Right atrium auricular region (tissue), 2 donors: ENCODE measurements around the gene PIF1. TPM values are rescaled to one million over a fixed set of nuclear protein-coding genes. Genes with fewer than 3 reads are reported as not detected.
A peak's percentile ranks its signal among the peaks of the same experiment; 100 is the strongest.

Experiments
- DNase-seq: peaks from one replicate; pipeline ENCODE4 v3.0.0-alpha.2; 2019; ENCODE audit warnings: low spot score
- H3K27ac ChIP-seq, 2 donors: fragments of 200-600 bp; sonication (generic); 1 replicate in 1 of 2; 2 replicates in 1 of 2; pipeline ENCODE4 v1.5.1; 2016 to 2019
- H3K27me3 ChIP-seq, 2 donors: fragments of 200-600 bp; sonication (generic); one replicate each; pipeline versions ENCODE4 v1.5.1 to v1.6.0; 2017 to 2019
- H3K36me3 ChIP-seq: fragments of 200-600 bp; sonication (generic); one replicate; pipeline ENCODE4 v1.5.1; 2016
- H3K4me1 ChIP-seq, 2 donors: fragments of 200-600 bp; sonication (generic); one replicate each; pipeline versions ENCODE4 v1.5.1 to v1.6.0; 2017 to 2019
- H3K4me3 ChIP-seq, 2 donors: fragments of 200-600 bp; sonication (generic); 1 replicate in 1 of 2; 2 replicates in 1 of 2; pipeline ENCODE4 v1.5.1; 2017 to 2019; ENCODE audit warnings: mild to moderate bottlenecking in 1 of 2, moderate library complexity in 1 of 2
- H3K9me3 ChIP-seq, 2 donors: fragments of 200-600 bp; sonication (generic); one replicate each; pipeline ENCODE4 v1.5.1; 2019
- total RNA-seq, 2 donors: library from RNA; depleted of rRNA; stranded (reverse); fragments of >200 nt; gene quantifications; one replicate each; pipeline ENCODE4 v1.1.0, GENCODE V29; 2016
- TF ChIP-seq, protein P1 (sequence below), 2 donors: fragments of 200-600 bp; sonication (generic); IDR thresholded peaks; one replicate each; pipeline ENCODE4 v1.5.1; 2019; ENCODE audit warnings: antibody characterized with exemption in 2 of 2

The PIF1 gene
- total RNA-seq, 2 donors from 2014 or later = 0.28 to 0.56 TPM

DNA sequence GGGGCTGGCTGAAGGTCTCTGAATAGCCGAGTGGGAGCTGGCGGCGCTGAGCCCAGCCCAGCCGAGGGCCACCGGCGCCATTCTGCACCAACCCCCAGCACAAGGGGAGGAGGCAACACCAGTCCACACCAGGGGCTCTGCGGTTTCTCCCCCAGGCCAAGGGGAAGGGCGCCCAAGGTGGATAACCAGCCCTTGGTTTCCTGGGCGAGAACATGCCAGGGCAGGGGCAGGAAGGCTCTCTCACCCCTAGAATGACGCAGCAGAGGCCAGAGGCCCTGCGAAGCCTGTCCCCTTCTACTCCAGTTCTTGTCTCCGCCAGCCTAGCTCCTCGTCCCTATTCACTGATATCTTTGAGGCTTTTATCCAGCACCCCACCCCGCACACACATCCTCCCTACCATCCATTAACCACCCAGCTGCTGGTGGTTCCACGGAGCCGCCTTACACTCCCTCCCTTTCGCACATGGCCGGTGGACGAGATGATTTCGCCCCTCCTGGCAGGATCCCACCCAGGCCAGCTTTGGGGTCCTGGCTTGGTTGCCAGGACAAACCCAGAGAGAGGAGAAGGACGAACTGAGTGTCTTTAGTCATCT, 51.3 kb downstream of the PIF1 start:
- Histone ChIP-seq H3K27ac (peak overlapping the region; percentile 89 to 90), H3K9me3 (no peaks in the 10 kb centered on the region), H3K4me3 (peak overlapping the region; percentile 56 to 83), H3K27me3 (no peaks in the 10 kb centered on the region), H3K4me1 (peaks cover 0 to 26% of the 10 kb centered on the region in 2 donors), H3K36me3 (no peaks in the 10 kb centered on the region)
- no peak for DNase-seq
- TF ChIP-seq, protein P1, sequence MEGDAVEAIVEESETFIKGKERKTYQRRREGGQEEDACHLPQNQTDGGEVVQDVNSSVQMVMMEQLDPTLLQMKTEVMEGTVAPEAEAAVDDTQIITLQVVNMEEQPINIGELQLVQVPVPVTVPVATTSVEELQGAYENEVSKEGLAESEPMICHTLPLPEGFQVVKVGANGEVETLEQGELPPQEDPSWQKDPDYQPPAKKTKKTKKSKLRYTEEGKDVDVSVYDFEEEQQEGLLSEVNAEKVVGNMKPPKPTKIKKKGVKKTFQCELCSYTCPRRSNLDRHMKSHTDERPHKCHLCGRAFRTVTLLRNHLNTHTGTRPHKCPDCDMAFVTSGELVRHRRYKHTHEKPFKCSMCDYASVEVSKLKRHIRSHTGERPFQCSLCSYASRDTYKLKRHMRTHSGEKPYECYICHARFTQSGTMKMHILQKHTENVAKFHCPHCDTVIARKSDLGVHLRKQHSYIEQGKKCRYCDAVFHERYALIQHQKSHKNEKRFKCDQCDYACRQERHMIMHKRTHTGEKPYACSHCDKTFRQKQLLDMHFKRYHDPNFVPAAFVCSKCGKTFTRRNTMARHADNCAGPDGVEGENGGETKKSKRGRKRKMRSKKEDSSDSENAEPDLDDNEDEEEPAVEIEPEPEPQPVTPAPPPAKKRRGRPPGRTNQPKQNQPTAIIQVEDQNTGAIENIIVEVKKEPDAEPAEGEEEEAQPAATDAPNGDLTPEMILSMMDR (IDR thresholded peaks at IDR 0.05) = no peak

DNA sequence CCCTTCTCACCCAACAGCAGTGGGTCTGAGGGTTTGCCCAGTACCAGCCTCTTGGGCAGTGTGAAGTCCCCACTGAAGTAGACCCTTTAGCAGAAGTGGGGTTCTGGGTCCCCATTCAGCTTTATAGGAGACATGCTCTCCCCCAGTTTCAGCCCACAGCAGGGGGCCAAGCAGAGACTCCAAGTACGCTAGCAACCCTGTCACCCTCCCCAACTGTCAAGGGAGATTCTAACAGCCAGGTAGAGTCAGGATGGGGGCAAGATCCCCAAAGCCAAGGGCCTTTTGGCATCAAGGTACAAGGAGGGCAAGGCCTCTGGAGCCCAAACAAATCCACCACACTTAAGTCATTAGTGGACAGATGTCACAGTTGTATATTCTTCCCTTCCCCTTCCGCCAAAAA, 51.8 kb downstream of the PIF1 start:
- Histone ChIP-seq H3K36me3 (no peaks in the 10 kb centered on the region), H3K4me3 (peak overlapping the region; percentile 56 to 83), H3K4me1 (peaks cover 0 to 26% of the 10 kb centered on the region in 2 donors), H3K27ac (peak overlapping the region; percentile 89 to 90), H3K27me3 (no peaks in the 10 kb centered on the region), H3K9me3 (no peaks in the 10 kb centered on the region)
- no peak for DNase-seq
- TF ChIP-seq, protein P1 (IDR thresholded peaks at IDR 0.05) = no peak

DNA sequence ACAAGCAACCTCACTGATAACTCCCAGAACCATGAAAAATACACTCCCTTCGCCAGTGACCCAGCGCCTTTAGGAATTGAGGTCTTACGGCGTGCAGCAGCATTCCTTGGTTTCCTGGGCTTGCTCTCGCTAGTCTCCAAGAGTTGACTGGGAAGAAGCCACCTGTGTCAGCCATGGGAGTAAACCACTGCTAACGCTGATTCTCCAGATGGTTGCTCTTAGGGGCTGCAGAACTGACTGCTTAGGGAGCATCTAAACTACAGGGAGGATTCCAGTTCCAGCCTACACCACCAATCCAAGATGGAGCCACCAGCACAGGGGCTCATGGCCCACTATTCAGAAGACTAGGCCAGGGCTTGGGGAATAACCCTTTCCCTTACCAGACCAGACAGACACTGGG, 52.5 kb downstream of the PIF1 start:
- TF ChIP-seq, protein P1 (IDR thresholded peaks at IDR 0.05) = no peak
- H3K4me3 ChIP-seq = no peak overlapping the region
- peak overlapping the region; percentile 89 to 90 for H3K27ac ChIP-seq

DNA sequence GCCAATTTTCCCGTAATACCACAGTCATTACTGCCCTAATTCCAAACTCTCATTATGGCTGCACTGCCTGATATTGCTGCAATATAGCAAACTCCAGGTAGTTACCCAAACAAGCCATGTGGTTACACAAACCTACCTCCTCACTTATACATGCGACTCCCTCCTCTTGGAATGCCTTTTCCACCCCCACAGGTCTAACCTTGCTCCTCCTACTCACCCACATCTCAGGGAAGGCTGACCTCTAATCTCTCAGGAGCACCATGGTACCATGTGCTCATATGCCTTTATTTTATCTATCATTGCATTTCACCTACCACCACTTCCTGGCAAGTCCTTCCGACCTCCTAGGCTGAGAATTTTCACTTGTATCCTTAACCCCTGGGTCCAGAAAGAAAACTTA, 53.0 kb downstream of the PIF1 start:
- Histone ChIP-seq H3K4me1 (peaks cover 0 to 30% of the 10 kb centered on the region in 2 donors), H3K36me3 (no peaks in the 10 kb centered on the region), H3K9me3 (no peaks in the 10 kb centered on the region), H3K27ac (peak overlapping the region; percentile 89 to 90), H3K27me3 (no peaks in the 10 kb centered on the region), H3K4me3 (no peak overlapping the region)
- TF ChIP-seq, protein P1 (IDR thresholded peaks at IDR 0.05) = no peak
- no peak for DNase-seq

More for the DNA sequence above, 52.5 kb downstream of the PIF1 start:
- Histone ChIP-seq H3K4me1 (peaks cover 0 to 26% of the 10 kb centered on the region in 2 donors), H3K27me3 (no peaks in the 10 kb centered on the region), H3K9me3 (no peaks in the 10 kb centered on the region), H3K36me3 (no peaks in the 10 kb centered on the region)
- no peak for DNase-seq

DNA sequence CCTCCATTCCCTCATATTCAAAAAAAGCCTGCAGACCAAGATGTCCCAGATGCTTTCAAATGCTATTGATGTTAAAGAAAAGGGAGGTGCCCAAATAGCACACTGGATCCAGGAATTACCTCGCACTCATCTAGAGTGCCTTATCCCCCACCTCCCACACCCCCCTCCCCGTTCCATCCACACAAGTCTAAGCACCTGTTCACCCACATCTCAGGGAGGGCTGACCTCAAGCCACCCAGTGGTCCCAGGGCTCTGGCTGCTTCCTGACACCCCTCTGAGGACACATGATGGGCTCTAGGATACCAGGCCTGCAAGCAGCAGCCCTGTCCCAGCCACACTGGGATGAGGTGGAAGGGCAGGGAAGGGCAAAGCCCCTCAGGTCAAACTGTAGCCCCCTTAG, 54.8 kb downstream of the PIF1 start:
- Histone ChIP-seq H3K4me3 (no peak overlapping the region), H3K27me3 (no peaks in the 10 kb centered on the region), H3K9me3 (no peaks in the 10 kb centered on the region), H3K36me3 (no peaks in the 10 kb centered on the region), H3K27ac (peak overlapping the region in 1 of 2 donors; percentile 48), H3K4me1 (peaks cover 0 to 34% of the 10 kb centered on the region in 2 donors)
- no peak for DNase-seq
- TF ChIP-seq, protein P1 (IDR thresholded peaks at IDR 0.05) = no peak

DNA sequence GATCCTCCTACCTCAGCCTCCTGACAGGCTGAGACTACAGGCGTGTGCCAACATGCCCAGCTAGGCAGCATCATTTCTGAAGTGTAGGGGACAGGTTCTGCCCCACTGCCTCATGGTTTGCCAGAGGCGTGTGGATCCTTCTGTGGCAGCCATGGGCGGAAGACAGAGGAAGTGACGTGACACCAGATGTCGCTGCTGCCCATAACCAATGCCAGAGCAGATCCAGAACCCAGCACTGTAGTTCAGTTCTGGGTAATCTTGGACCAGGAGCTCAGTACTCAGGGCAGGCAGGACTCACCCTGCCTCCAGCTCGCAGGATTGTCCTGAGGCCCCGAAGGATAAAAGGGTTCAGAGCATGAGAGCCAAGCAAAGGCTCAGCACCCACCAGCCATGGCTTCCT, 58.2 kb downstream of the PIF1 start:
- no peak for DNase-seq
- H3K4me3 ChIP-seq = no peak overlapping the region
- no peaks in the 10 kb centered on the region for H3K27me3 ChIP-seq
- TF ChIP-seq, protein P1 (IDR thresholded peaks at IDR 0.05) = no peak
- peaks cover 0 to 39% of the 10 kb centered on the region in 2 donors for H3K4me1 ChIP-seq
- no peaks in the 10 kb centered on the region for H3K36me3 ChIP-seq
- peak overlapping the region; percentile 80 to 90 for H3K27ac ChIP-seq
- H3K9me3 ChIP-seq = no peaks in the 10 kb centered on the region
